Epithelial cell of esophagus (primary cell): ENCODE measurements around the gene PSMC4.
A peak's percentile ranks its signal among the peaks of the same experiment; 100 is the strongest.

Experiments used
- DNase-seq: peaks from one replicate; pipeline ENCODE4 v3.0.0; 2010; ENCODE audit warnings: low read depth
- H3K4me3 ChIP-seq: 2 replicates; pipeline ENCODE4 v1.5.1; 2011; ENCODE audit warnings: mild to moderate bottlenecking, low read length, control low read depth
- CTCF ChIP-seq: IDR thresholded peaks from 2 replicates; pipeline ENCODE4 v1.5.1; 2011; ENCODE audit warnings: low read depth, mild to moderate bottlenecking, low read length, control low read depth, inconsistent platforms; ENCODE audit not compliant: insufficient read depth; ENCODE audit errors: missing control alignments

Gene PSMC4

GRCh38 chr19:39969266-39969665 is 1.7 kb upstream of the PSMC4 start:
- peak; percentile 68 for DNase-seq
- peak overlapping the region; percentile 96 for H3K4me3 ChIP-seq
- no peak for TF ChIP-seq CTCF

DNA sequence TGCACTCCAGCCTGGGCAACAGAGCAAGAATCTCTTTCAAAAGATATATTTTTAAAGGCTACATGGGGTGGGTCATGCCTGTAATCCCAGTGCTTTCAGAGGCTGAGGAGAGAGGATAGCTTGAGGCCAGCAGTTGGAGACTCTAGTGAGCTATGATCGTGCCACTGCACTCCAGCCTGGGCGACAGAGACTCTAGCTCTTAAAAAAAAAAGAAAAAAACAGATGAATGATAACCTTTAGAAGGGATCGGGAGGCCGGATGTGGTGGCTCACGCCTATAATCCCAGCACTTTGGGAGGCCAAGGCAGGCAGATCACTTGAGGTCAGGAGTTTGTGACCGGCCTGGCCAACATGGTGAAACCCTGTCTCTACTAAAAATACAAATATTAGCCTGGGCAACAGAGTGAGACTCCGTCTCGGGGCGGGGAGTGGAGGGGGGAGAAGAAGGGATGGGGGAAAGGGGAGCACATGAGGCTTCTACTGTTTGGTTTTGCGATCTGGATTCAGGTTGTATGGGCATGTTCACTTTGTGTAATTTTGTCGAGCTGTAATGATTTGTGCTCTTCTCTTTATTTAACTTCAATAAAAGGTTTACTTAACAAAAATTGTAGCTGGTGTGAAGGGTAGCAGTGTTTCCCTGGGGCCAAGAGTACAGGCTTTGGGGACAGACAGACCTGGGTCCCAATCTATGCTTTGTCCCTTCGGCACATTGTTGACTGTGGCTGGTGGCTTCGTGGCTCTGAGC is 1.1 kb upstream of the PSMC4 start:
- no peak for DNase-seq
- H3K4me3 ChIP-seq, result peak overlapping the region; percentile 96
- TF ChIP-seq CTCF, result no peak

DNA sequence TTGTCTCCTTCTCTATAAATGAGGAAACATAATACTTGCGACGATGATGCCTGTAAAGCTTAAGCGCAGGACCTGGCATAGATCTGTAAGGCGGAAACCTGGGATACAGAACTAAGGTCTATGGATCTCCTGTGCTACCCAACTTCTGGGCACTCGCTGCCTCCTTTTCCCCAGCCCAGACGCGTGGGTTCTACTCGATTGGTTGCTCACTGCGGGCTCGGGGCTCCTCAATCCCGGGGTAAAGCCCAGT is 615 bp upstream of the PSMC4 start:
- no peak for DNase-seq
- TF ChIP-seq CTCF, result no peak
- H3K4me3 ChIP-seq, result peak overlapping the region; percentile 96

- no peak for TF ChIP-seq CTCF
- DNase-seq, result peak; percentile 9
- peak overlapping the region; percentile 96 for H3K4me3 ChIP-seq
Observed at GRCh38 chr19:39971380-39972035, 543 bp downstream of the PSMC4 start.

GRCh38 chr19:39974377-39975155 is 3.6 kb downstream of the PSMC4 start:
- DNase-seq, result no peak
- TF ChIP-seq CTCF, result no peak
- H3K4me3 ChIP-seq, result no peak overlapping the region

DNA sequence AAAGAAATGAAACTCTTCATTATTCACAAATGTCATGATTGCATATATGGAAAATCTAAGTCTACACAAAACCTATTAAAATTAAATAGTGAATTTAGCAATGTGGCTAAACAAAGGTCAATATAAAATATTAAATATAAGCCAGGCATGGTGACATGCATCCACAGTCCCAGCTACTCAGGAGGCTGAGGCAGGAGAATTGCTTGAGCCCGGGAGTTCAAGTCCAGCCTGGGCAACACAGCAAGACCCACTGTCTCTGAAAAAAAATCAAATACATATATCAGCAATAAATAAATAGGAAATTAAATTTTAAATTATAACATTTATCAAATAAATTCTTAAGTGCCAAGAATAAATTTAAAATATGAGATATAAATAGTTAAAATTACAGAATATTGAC is 11.9 kb downstream of the PSMC4 start:
- H3K4me3 ChIP-seq, result no peak overlapping the region
- no peak for DNase-seq
- TF ChIP-seq CTCF, result no peak
